CD8-positive, alpha-beta memory T cell (primary cell): ENCODE measurements around the gene TREML1. TPM values are rescaled to one million over a fixed set of nuclear protein-coding genes. Genes with fewer than 3 reads are reported as not detected.

Experiments used
- CTCF ChIA-PET: fragments of 350-600 bp; sonication (Branson Sonifier 250); formaldehyde crosslinking; loops from one replicate; lab custom pipeline; 2021; ENCODE audit warnings: antibody characterized with exemption; lab: Charles Lee
- POLR2A ChIA-PET: fragments of 350-600 bp; sonication (Branson Sonifier 250); formaldehyde crosslinking; loops from one replicate; lab custom pipeline; 2021; ENCODE audit warnings: antibody characterized with exemption; lab: Charles Lee
- DNase-seq, 5 donors: peaks; one replicate each; pipeline versions ENCODE4 v3.0.0 to v3.0.0-alpha.2; 2020 to 2022; ENCODE audit warnings: mixed read lengths in 1 of 5
- H3K27ac ChIP-seq: one replicate; pipeline ENCODE4 v1.7.0; 2013; ENCODE audit warnings: low read depth, mild to moderate bottlenecking, low read length, moderate library complexity
- H3K27me3 ChIP-seq: 2 replicates; pipeline ENCODE4 v1.7.0; 2013; ENCODE audit warnings: low read length, mild to moderate bottlenecking; ENCODE audit not compliant: insufficient read depth, poor library complexity, severe bottlenecking
- H3K36me3 ChIP-seq: 2 replicates; pipeline ENCODE4 v1.7.0; 2013; ENCODE audit warnings: mild to moderate bottlenecking, low read length, moderate library complexity; ENCODE audit not compliant: insufficient read depth
- H3K4me1 ChIP-seq: 2 replicates; pipeline ENCODE4 v1.7.0; 2013; ENCODE audit warnings: mild to moderate bottlenecking, low read length, moderate library complexity; ENCODE audit not compliant: insufficient read depth
- H3K4me3 ChIP-seq: 2 replicates; pipeline ENCODE4 v1.7.0; 2013; ENCODE audit warnings: mild to moderate bottlenecking, low read length
- H3K9me3 ChIP-seq: 2 replicates; pipeline ENCODE4 v1.7.0; 2013; ENCODE audit warnings: mild to moderate bottlenecking, low read length
- H3K27ac Mint-ChIP-seq, 8 donors: one replicate each; pipeline ENCODE4 v1.8.0; 2020 to 2021; ENCODE audit warnings: mixed read lengths in 8 of 8, mild to moderate bottlenecking in 6 of 8, inconsistent platforms in 3 of 8, moderate library complexity in 3 of 8
- H3K27me3 Mint-ChIP-seq, 2 donors: one replicate each; pipeline ENCODE4 v1.8.0; 2020 to 2021; ENCODE audit warnings: mixed read lengths in 2 of 2, mild to moderate bottlenecking in 1 of 2, moderate library complexity in 1 of 2
- H3K36me3 Mint-ChIP-seq, 3 donors: one replicate each; pipeline ENCODE4 v1.8.0; 2020 to 2021; ENCODE audit warnings: mixed read lengths in 3 of 3, inconsistent platforms in 1 of 3, mild to moderate bottlenecking in 1 of 3
- H3K4me1 Mint-ChIP-seq, 3 donors: one replicate each; pipeline ENCODE4 v1.8.0; 2020 to 2021; ENCODE audit warnings: mixed read lengths in 3 of 3, inconsistent platforms in 1 of 3, mild to moderate bottlenecking in 1 of 3
- H3K4me3 Mint-ChIP-seq, 7 donors: one replicate each; pipeline ENCODE4 v1.8.0; 2020 to 2021; ENCODE audit warnings: mixed read lengths in 7 of 7, mild to moderate bottlenecking in 6 of 7, moderate library complexity in 4 of 7, inconsistent platforms in 2 of 7
- H3K9me3 Mint-ChIP-seq, 5 donors: one replicate each; pipeline ENCODE4 v1.8.0; 2020 to 2022; ENCODE audit warnings: mixed read lengths in 5 of 5, mild to moderate bottlenecking in 3 of 5, moderate library complexity in 2 of 5, inconsistent platforms in 1 of 5
- polyA plus RNA-seq: library from polyadenylated mRNA; unstranded; fragments of 300-500 nt; fragmentation: Illumina TruSeq; gene quantifications from one replicate; pipeline ENCODE4 v1.2.3, GENCODE V29; 2021
- total RNA-seq, 2 experiments: library from RNA; stranded (reverse); gene quantifications; one replicate each; pipeline ENCODE4 v1.2.3, GENCODE V29; 2021

TREML1 gene
- total and polyA plus RNA-seq, 3 experiments from 2014 or later: not detected

GRCh38 chr6:41176189-41176588 lies 22.0 kb upstream of the TREML1 start:
- H3K27me3 Mint-ChIP-seq: peaks cover 12 to 27% of the 10 kb centered on the region in 2 donors
- H3K4me3 Mint-ChIP-seq: no peak overlapping the region
- POLR2A ChIA-PET: no interaction called here
- H3K36me3 Mint-ChIP-seq: no peaks in the 10 kb centered on the region
- no peaks in the 10 kb centered on the region for H3K4me1 ChIP-seq
- CTCF ChIA-PET: interaction anchor here (0.7 kb wide), 1 partner anchor 19 kb away, joined by 3 read pairs; no protein-coding TSS in a partner anchor
- no peak overlapping the region for H3K4me3 ChIP-seq
- H3K27ac ChIP-seq: no peak overlapping the region
- H3K36me3 ChIP-seq: no peaks in the 10 kb centered on the region
- no peaks in the 10 kb centered on the region for H3K27me3 ChIP-seq
- DNase-seq: no peak
- no peaks in the 10 kb centered on the region for H3K4me1 Mint-ChIP-seq
- no peak overlapping the region for H3K27ac Mint-ChIP-seq
- no peaks in the 10 kb centered on the region for H3K9me3 ChIP-seq
- no peaks in the 10 kb centered on the region for H3K9me3 Mint-ChIP-seq

- Histone ChIP-seq H3K27me3 (no peaks in the 10 kb centered on the region), H3K4me3 (no peak overlapping the region), H3K9me3 (no peaks in the 10 kb centered on the region), H3K4me1 (no peaks in the 10 kb centered on the region), H3K36me3 (no peaks in the 10 kb centered on the region), H3K27ac (no peak overlapping the region)
- Mint-ChIP-seq H3K4me1 (no peaks in the 10 kb centered on the region), H3K9me3 (no peaks in the 10 kb centered on the region), H3K4me3 (no peak overlapping the region), H3K36me3 (no peaks in the 10 kb centered on the region), H3K27ac (no peak overlapping the region), H3K27me3 (peaks cover 18 to 27% of the 10 kb centered on the region in 2 donors)
- CTCF ChIA-PET: interaction anchor here (2.1 kb wide), 1 partner anchor 7 kb away, joined by 6 read pairs; no protein-coding TSS in a partner anchor
- no peak for DNase-seq
- POLR2A ChIA-PET: no interaction called here
Observed at GRCh38 chr6:41175084-41175483, 20.9 kb upstream of the TREML1 start.

- H3K9me3 Mint-ChIP-seq: no peaks in the 10 kb centered on the region
- Histone ChIP-seq H3K4me1 (no peaks in the 10 kb centered on the region), H3K36me3 (no peaks in the 10 kb centered on the region), H3K9me3 (no peaks in the 10 kb centered on the region), H3K27me3 (no peaks in the 10 kb centered on the region), H3K4me3 (no peak overlapping the region), H3K27ac (no peak overlapping the region)
- H3K36me3 Mint-ChIP-seq: no peaks in the 10 kb centered on the region
- ChIA-PET CTCF (interaction anchor here (2.1 kb wide), 1 partner anchor 7 kb away, joined by 6 read pairs; no protein-coding TSS in a partner anchor), POLR2A (no interaction called here)
- H3K27me3 Mint-ChIP-seq: peaks cover 18 to 27% of the 10 kb centered on the region in 2 donors
- no peak for DNase-seq
- H3K4me3 Mint-ChIP-seq: no peak overlapping the region
- H3K4me1 Mint-ChIP-seq: no peaks in the 10 kb centered on the region
- no peak overlapping the region for H3K27ac Mint-ChIP-seq
Observed at GRCh38 chr6:41174610-41175009, 20.5 kb upstream of the TREML1 start.

GRCh38 chr6:41171908-41172307 lies 17.8 kb upstream of the TREML1 start:
- Mint-ChIP-seq H3K27me3 (peaks cover 19 to 20% of the 10 kb centered on the region in 2 donors), H3K4me1 (no peaks in the 10 kb centered on the region), H3K9me3 (no peaks in the 10 kb centered on the region), H3K27ac (no peak overlapping the region), H3K4me3 (no peak overlapping the region), H3K36me3 (no peaks in the 10 kb centered on the region)
- no peaks in the 10 kb centered on the region for H3K27me3 ChIP-seq
- ChIA-PET CTCF (no interaction called here), POLR2A (no interaction called here)
- no peak overlapping the region for H3K4me3 ChIP-seq
- H3K4me1 ChIP-seq: no peaks in the 10 kb centered on the region
- H3K27ac ChIP-seq: no peak overlapping the region
- DNase-seq: no peak
- no peaks in the 10 kb centered on the region for H3K36me3 ChIP-seq
- no peaks in the 10 kb centered on the region for H3K9me3 ChIP-seq

GRCh38 chr6:41170547-41171160 lies 16.5 kb upstream of the TREML1 start:
- no peak overlapping the region for H3K4me3 Mint-ChIP-seq
- no peaks in the 10 kb centered on the region for H3K4me1 Mint-ChIP-seq
- Histone ChIP-seq H3K27ac (no peak overlapping the region), H3K4me1 (no peaks in the 10 kb centered on the region), H3K4me3 (no peak overlapping the region), H3K36me3 (no peaks in the 10 kb centered on the region), H3K9me3 (no peaks in the 10 kb centered on the region), H3K27me3 (no peaks in the 10 kb centered on the region)
- H3K27me3 Mint-ChIP-seq: peaks cover 15 to 20% of the 10 kb centered on the region in 2 donors
- H3K9me3 Mint-ChIP-seq: no peaks in the 10 kb centered on the region
- peak overlapping the region in 1 of 8 donors; percentile 24 for H3K27ac Mint-ChIP-seq
- no peaks in the 10 kb centered on the region for H3K36me3 Mint-ChIP-seq
- ChIA-PET CTCF (no interaction called here), POLR2A (no interaction called here)
- no peak for DNase-seq

- Mint-ChIP-seq H3K4me3 (no peak overlapping the region), H3K36me3 (no peaks in the 10 kb centered on the region), H3K27me3 (peaks cover 10 to 14% of the 10 kb centered on the region in 2 donors), H3K27ac (no peak overlapping the region), H3K4me1 (no peaks in the 10 kb centered on the region), H3K9me3 (no peaks in the 10 kb centered on the region)
- CTCF ChIA-PET: interaction anchor here (1.0 kb wide), 1 partner anchor 15 kb away, joined by 3 read pairs; no protein-coding TSS in a partner anchor
- H3K36me3 ChIP-seq: no peaks in the 10 kb centered on the region
- no peaks in the 10 kb centered on the region for H3K4me1 ChIP-seq
- H3K9me3 ChIP-seq: no peaks in the 10 kb centered on the region
- no peak overlapping the region for H3K4me3 ChIP-seq
- no peaks in the 10 kb centered on the region for H3K27me3 ChIP-seq
- POLR2A ChIA-PET: no interaction called here
- no peak for DNase-seq
- no peak overlapping the region for H3K27ac ChIP-seq
Observed at GRCh38 chr6:41167173-41167963, 13.2 kb upstream of the TREML1 start.

- Mint-ChIP-seq H3K4me1 (no peaks in the 10 kb centered on the region), H3K4me3 (no peak overlapping the region), H3K27me3 (peaks cover 6 to 16% of the 10 kb centered on the region in 2 donors), H3K9me3 (no peaks in the 10 kb centered on the region), H3K36me3 (no peaks in the 10 kb centered on the region), H3K27ac (no peak overlapping the region)
- Histone ChIP-seq H3K36me3 (no peaks in the 10 kb centered on the region), H3K9me3 (no peaks in the 10 kb centered on the region), H3K4me3 (no peak overlapping the region), H3K27ac (no peak overlapping the region), H3K27me3 (no peaks in the 10 kb centered on the region), H3K4me1 (no peaks in the 10 kb centered on the region)
- POLR2A ChIA-PET: no interaction called here
- no peak for DNase-seq
- CTCF ChIA-PET: no interaction called here
Observed at GRCh38 chr6:41164551-41165120, 10.5 kb upstream of the TREML1 start.

GRCh38 chr6:41163419-41163717 lies 9.2 kb upstream of the TREML1 start:
- H3K4me3 ChIP-seq: no peak overlapping the region
- H3K36me3 ChIP-seq: no peaks in the 10 kb centered on the region
- no peaks in the 10 kb centered on the region for H3K4me1 ChIP-seq
- no peaks in the 10 kb centered on the region for H3K9me3 Mint-ChIP-seq
- H3K27me3 ChIP-seq: no peaks in the 10 kb centered on the region
- POLR2A ChIA-PET: no interaction called here
- peaks cover 10 to 19% of the 10 kb centered on the region in 2 donors for H3K27me3 Mint-ChIP-seq
- no peak overlapping the region for H3K27ac Mint-ChIP-seq
- CTCF ChIA-PET: no interaction called here
- no peak overlapping the region for H3K4me3 Mint-ChIP-seq
- no peak overlapping the region for H3K27ac ChIP-seq
- H3K36me3 Mint-ChIP-seq: no peaks in the 10 kb centered on the region
- H3K4me1 Mint-ChIP-seq: no peaks in the 10 kb centered on the region
- H3K9me3 ChIP-seq: no peaks in the 10 kb centered on the region
- no peak for DNase-seq
